CD4-positive, alpha-beta memory T cell (primary cell): ENCODE measurements around the gene UGGT2. TPM values are rescaled to one million over a fixed set of nuclear protein-coding genes. Genes with fewer than 3 reads are reported as not detected.
"Not testable (repeated sequence)": the region's sequence is repeated elsewhere in the genome, so short reads cannot be mapped to it uniquely, and the experiment has no call there.

ENCODE experiments used
- CTCF ChIA-PET: fragments of 350-600 bp; sonication (Branson Sonifier 250); formaldehyde crosslinking; loops from one replicate; lab custom pipeline; 2021; ENCODE audit warnings: inconsistent platforms; ENCODE audit not compliant: partially characterized antibody; lab: Charles Lee
- POLR2A ChIA-PET: fragments of 350-600 bp; sonication (Branson Sonifier 250); formaldehyde crosslinking; loops from one replicate; lab custom pipeline; 2021; ENCODE audit not compliant: partially characterized antibody; lab: Charles Lee
- DNase-seq, 5 donors: peaks; one replicate each; pipeline versions ENCODE4 v3.0.0 to v3.0.0-alpha.2; 2020 to 2022; ENCODE audit warnings: mixed read lengths in 1 of 5
- H3K27ac ChIP-seq: one replicate; pipeline ENCODE4 v1.7.0; 2013; ENCODE audit warnings: low read depth, low read length
- H3K27me3 ChIP-seq: 2 replicates; pipeline ENCODE4 v1.7.0; 2013; ENCODE audit warnings: mild to moderate bottlenecking, low read length, moderate library complexity; ENCODE audit not compliant: insufficient read depth
- H3K36me3 ChIP-seq: 2 replicates; pipeline ENCODE4 v1.7.0; 2013; ENCODE audit warnings: mild to moderate bottlenecking, low read length, moderate library complexity; ENCODE audit not compliant: insufficient read depth
- H3K4me1 ChIP-seq: 2 replicates; pipeline ENCODE4 v1.7.0; 2013; ENCODE audit warnings: mild to moderate bottlenecking, low read length, moderate library complexity; ENCODE audit not compliant: insufficient read depth
- H3K4me3 ChIP-seq, 2 donors: one replicate each; pipeline ENCODE4 v1.7.0; 2013; ENCODE audit warnings: low read length in 2 of 2, mild to moderate bottlenecking in 1 of 2
- H3K9me3 ChIP-seq, 2 donors: one replicate each; pipeline ENCODE4 v1.7.0; 2013; ENCODE audit warnings: low read length in 2 of 2, control low read depth in 1 of 2; ENCODE audit not compliant: control insufficient read depth in 1 of 2
- H3K27ac Mint-ChIP-seq, 7 donors: one replicate each; pipeline ENCODE4 v1.8.0; 2020 to 2021; ENCODE audit warnings: mixed read lengths in 7 of 7, mild to moderate bottlenecking in 6 of 7, inconsistent platforms in 3 of 7, moderate library complexity in 3 of 7
- H3K27me3 Mint-ChIP-seq, 2 donors: one replicate each; pipeline ENCODE4 v1.8.0; 2020 to 2021; ENCODE audit warnings: mixed read lengths in 2 of 2
- H3K36me3 Mint-ChIP-seq, 2 donors: one replicate each; pipeline ENCODE4 v1.8.0; 2020 to 2021; ENCODE audit warnings: mixed read lengths in 2 of 2, inconsistent platforms in 1 of 2, mild to moderate bottlenecking in 1 of 2
- H3K4me1 Mint-ChIP-seq, 4 donors: one replicate each; pipeline ENCODE4 v1.8.0; 2020 to 2021; ENCODE audit warnings: mixed read lengths in 4 of 4, mild to moderate bottlenecking in 1 of 4
- H3K4me3 Mint-ChIP-seq, 8 donors: one replicate each; pipeline ENCODE4 v1.8.0; 2020 to 2021; ENCODE audit warnings: mixed read lengths in 8 of 8, mild to moderate bottlenecking in 7 of 8, moderate library complexity in 6 of 8, inconsistent platforms in 3 of 8
- H3K9me3 Mint-ChIP-seq, 8 donors: one replicate each; pipeline ENCODE4 v1.8.0; 2020 to 2021; ENCODE audit warnings: mixed read lengths in 8 of 8, mild to moderate bottlenecking in 5 of 8, inconsistent platforms in 3 of 8, moderate library complexity in 1 of 8
- intact Hi-C: fragments of 100-400 bp; cut with micrococcal nuclease; formaldehyde crosslinking; loops from one replicate; pipeline ENCODE4 v1.15.1; 2023
- polyA plus RNA-seq, 2 donors: library from polyadenylated mRNA; unstranded; fragments of 300-500 nt; fragmentation: Illumina TruSeq; gene quantifications; one replicate each; pipeline ENCODE4 v1.2.3, GENCODE V29; 2021
- total RNA-seq, 2 experiments: library from RNA; stranded (reverse); gene quantifications; one replicate each; pipeline ENCODE4 v1.2.3, GENCODE V29; 2021

UGGT2 gene
- total and polyA plus RNA-seq, 4 experiments from 2014 or later = not detected

- H3K27ac Mint-ChIP-seq = no peak overlapping the region
- no peak for DNase-seq
- H3K9me3 Mint-ChIP-seq = no peaks in the 10 kb centered on the region
- peaks cover 3 to 19% (median 12%) of the 10 kb centered on the region in 4 donors for H3K4me1 Mint-ChIP-seq
- Histone ChIP-seq H3K36me3 (no peaks in the 10 kb centered on the region), H3K27ac (no peak overlapping the region), H3K27me3 (no peaks in the 10 kb centered on the region), H3K9me3 (no peaks in the 10 kb centered on the region), H3K4me3 (no peak overlapping the region), H3K4me1 (no peaks in the 10 kb centered on the region)
- ChIA-PET POLR2A (interaction anchor here (0.6 kb wide), 1 partner anchor 47 kb away, joined by 4 read pairs; no protein-coding TSS in a partner anchor), CTCF (no interaction called here)
- H3K4me3 Mint-ChIP-seq = no peak overlapping the region
- intact Hi-C loops = no loop called here
- no peaks in the 10 kb centered on the region for H3K27me3 Mint-ChIP-seq
- peaks cover 51 to 56% of the 10 kb centered on the region in 2 donors for H3K36me3 Mint-ChIP-seq
Observed at GRCh38 chr13:95771905-95772304, 281.3 kb downstream of the UGGT2 start.

GRCh38 chr13:95763601-95764000 lies 289.6 kb downstream of the UGGT2 start:
- ChIA-PET POLR2A (no interaction called here), CTCF (no interaction called here)
- peaks cover 48 to 68% of the 10 kb centered on the region in 2 donors for H3K36me3 Mint-ChIP-seq
- no peaks in the 10 kb centered on the region for H3K27me3 Mint-ChIP-seq
- Histone ChIP-seq H3K36me3 (peaks cover 13% of the 10 kb centered on the region), H3K27me3 (no peaks in the 10 kb centered on the region), H3K9me3 (no peaks in the 10 kb centered on the region), H3K4me1 (no peaks in the 10 kb centered on the region), H3K4me3 (no peak overlapping the region), H3K27ac (no peak overlapping the region)
- intact Hi-C loops = no loop called here
- H3K9me3 Mint-ChIP-seq = no peaks in the 10 kb centered on the region
- no peak overlapping the region for H3K27ac Mint-ChIP-seq
- no peak overlapping the region for H3K4me3 Mint-ChIP-seq
- peaks cover 0 to 1% (median 0%) of the 10 kb centered on the region in 4 donors for H3K4me1 Mint-ChIP-seq
- no peak for DNase-seq

- H3K27ac ChIP-seq, intact Hi-C loops, H3K4me3 Mint-ChIP-seq, DNase-seq, H3K4me1 ChIP-seq, H3K4me3 ChIP-seq, H3K9me3 Mint-ChIP-seq, H3K27ac Mint-ChIP-seq, POLR2A ChIA-PET, H3K27me3 ChIP-seq, H3K27me3 Mint-ChIP-seq, H3K4me1 Mint-ChIP-seq, CTCF ChIA-PET, H3K9me3 ChIP-seq: not testable (repeated sequence)
- peaks cover 47 to 68% of the 10 kb centered on the region in 2 donors for H3K36me3 Mint-ChIP-seq
- H3K36me3 ChIP-seq = peaks cover 13% of the 10 kb centered on the region
Observed at GRCh38 chr13:95762626-95763025, 290.6 kb downstream of the UGGT2 start.

GRCh38 chr13:95756072-95756471 lies 297.1 kb downstream of the UGGT2 start:
- H3K27me3 ChIP-seq = no peaks in the 10 kb centered on the region
- no peaks in the 10 kb centered on the region for H3K4me1 ChIP-seq
- Mint-ChIP-seq H3K27me3 (no peaks in the 10 kb centered on the region), H3K4me3 (no peak overlapping the region), H3K9me3 (peaks cover 0 to 1% (median 0%) of the 10 kb centered on the region in 8 donors), H3K27ac (no peak overlapping the region), H3K4me1 (peaks cover 3 to 14% (median 5%) of the 10 kb centered on the region in 4 donors), H3K36me3 (peaks cover 21 to 30% of the 10 kb centered on the region in 2 donors)
- no peaks in the 10 kb centered on the region for H3K36me3 ChIP-seq
- no peak overlapping the region for H3K27ac ChIP-seq
- POLR2A ChIA-PET = no interaction called here
- H3K9me3 ChIP-seq = no peaks in the 10 kb centered on the region
- CTCF ChIA-PET = no interaction called here
- H3K4me3 ChIP-seq = no peak overlapping the region
- DNase-seq = no peak
- intact Hi-C loops = no loop called here

GRCh38 chr13:95754069-95754468 lies 299.1 kb downstream of the UGGT2 start:
- no peaks in the 10 kb centered on the region for H3K4me1 ChIP-seq
- H3K9me3 ChIP-seq = no peaks in the 10 kb centered on the region
- no peaks in the 10 kb centered on the region for H3K27me3 ChIP-seq
- ChIA-PET CTCF (no interaction called here), POLR2A (no interaction called here)
- no peak overlapping the region for H3K27ac ChIP-seq
- H3K4me3 Mint-ChIP-seq = no peak overlapping the region
- H3K27ac Mint-ChIP-seq = no peak overlapping the region
- H3K9me3 Mint-ChIP-seq = peaks cover 0 to 1% (median 0%) of the 10 kb centered on the region in 8 donors
- no peak for DNase-seq
- intact Hi-C loops = loop anchor here (5.0 kb wide), 1 partner anchor 77 kb away; the partner anchor contains the start of gene DNAJC3
- peaks cover 18 to 22% of the 10 kb centered on the region in 2 donors for H3K36me3 Mint-ChIP-seq
- H3K4me3 ChIP-seq = no peak overlapping the region
- H3K36me3 ChIP-seq = no peaks in the 10 kb centered on the region
- peaks cover 4 to 18% (median 8%) of the 10 kb centered on the region in 4 donors for H3K4me1 Mint-ChIP-seq
- H3K27me3 Mint-ChIP-seq = no peaks in the 10 kb centered on the region

- no peak overlapping the region for H3K4me3 ChIP-seq
- H3K4me1 Mint-ChIP-seq = peaks cover 5 to 18% (median 9%) of the 10 kb centered on the region in 4 donors
- ChIA-PET CTCF (no interaction called here), POLR2A (no interaction called here)
- H3K4me1 ChIP-seq = no peaks in the 10 kb centered on the region
- H3K27me3 ChIP-seq = no peaks in the 10 kb centered on the region
- no peak overlapping the region for H3K27ac ChIP-seq
- no peak overlapping the region for H3K27ac Mint-ChIP-seq
- peaks cover 8 to 20% of the 10 kb centered on the region in 2 donors for H3K36me3 Mint-ChIP-seq
- no peaks in the 10 kb centered on the region for H3K9me3 ChIP-seq
- H3K9me3 Mint-ChIP-seq = no peaks in the 10 kb centered on the region
- intact Hi-C loops = loop anchor here (5.0 kb wide), 1 partner anchor 75 kb away; the partner anchor contains the start of gene DNAJC3
- H3K27me3 Mint-ChIP-seq = no peaks in the 10 kb centered on the region
- no peak overlapping the region for H3K4me3 Mint-ChIP-seq
- no peak for DNase-seq
- H3K36me3 ChIP-seq = no peaks in the 10 kb centered on the region
Observed at GRCh38 chr13:95752677-95753076, 300.5 kb downstream of the UGGT2 start.
